Stimulated activated CD4-positive, alpha-beta T cell treated with anti-CD3 and anti-CD28 coated beads, Interleukin-15, amount 100 ng/mL, for 1 hour (primary cell): ENCODE measurements around the gene FPGS.

Experiments
- DNase-seq, 2 donors: peaks; one replicate each; pipeline ENCODE4 v3.0.0-alpha.2; 2020; ENCODE audit warnings: low read depth in 1 of 2, low spot score in 1 of 2

The FPGS gene

DNA sequence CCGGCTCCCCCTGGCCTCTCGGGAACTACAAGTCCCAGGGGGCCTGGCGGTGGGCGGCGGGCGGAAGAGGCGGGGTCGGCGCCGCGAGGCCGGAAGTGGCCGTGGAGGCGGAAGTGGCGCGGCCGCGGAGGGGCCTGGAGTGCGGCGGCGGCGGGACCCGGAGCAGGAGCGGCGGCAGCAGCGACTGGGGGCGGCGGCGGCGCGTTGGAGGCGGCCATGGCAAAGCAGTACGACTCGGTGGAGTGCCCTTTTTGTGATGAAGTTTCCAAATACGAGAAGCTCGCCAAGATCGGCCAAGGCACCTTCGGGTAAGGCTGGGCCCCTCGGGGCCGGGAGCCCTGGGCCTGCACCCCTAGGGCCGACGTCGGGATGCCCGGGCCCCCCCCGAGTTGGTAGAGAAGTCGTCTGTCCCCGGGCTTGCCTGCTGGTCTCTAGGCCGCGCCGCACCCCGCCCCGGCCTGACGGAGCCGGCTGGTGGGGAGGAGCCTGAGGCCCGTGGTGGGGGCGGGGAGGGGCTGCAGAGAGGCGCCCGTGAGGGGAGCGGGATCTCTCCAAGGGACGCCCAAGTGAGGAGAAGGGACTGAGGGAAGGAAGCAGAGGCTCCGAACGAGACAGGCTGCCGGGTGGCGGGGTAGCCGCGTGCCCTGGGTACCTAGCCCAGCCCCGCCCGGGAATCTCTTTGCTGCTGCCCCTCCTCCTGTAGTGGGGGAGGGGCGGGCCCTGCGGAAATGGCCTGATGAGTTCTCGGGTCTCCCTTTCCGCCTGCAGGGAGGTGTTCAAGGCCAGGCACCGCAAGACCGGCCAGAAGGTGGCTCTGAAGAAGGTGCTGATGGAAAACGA, 16.5 kb upstream of the FPGS start, which contains the start of gene CDK9:
Gene CDK9, plus strand, starts transcription at position 102 of the 840 bp plus-strand sequence. Its CDS starts 115 bp downstream, at position 217.
- peak; percentile 87 to 93 for DNase-seq

DNA sequence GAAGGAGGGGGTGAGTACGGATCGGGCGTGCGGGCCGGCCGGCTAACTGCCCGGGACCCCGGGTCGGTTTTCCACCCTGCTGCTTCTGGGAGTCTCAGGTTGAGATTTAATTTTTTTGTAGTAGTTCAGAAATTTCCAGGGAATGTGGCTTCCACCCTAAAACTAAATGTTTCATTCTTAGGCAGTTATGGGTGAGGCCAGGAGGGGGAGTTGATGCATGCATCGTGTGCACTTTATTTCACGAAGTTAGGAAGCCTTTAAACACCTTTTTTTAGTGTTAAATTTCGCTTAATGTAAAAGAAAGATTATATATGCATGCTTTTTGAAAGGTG, 15.9 kb upstream of the FPGS start:
- no peak for DNase-seq

DNA sequence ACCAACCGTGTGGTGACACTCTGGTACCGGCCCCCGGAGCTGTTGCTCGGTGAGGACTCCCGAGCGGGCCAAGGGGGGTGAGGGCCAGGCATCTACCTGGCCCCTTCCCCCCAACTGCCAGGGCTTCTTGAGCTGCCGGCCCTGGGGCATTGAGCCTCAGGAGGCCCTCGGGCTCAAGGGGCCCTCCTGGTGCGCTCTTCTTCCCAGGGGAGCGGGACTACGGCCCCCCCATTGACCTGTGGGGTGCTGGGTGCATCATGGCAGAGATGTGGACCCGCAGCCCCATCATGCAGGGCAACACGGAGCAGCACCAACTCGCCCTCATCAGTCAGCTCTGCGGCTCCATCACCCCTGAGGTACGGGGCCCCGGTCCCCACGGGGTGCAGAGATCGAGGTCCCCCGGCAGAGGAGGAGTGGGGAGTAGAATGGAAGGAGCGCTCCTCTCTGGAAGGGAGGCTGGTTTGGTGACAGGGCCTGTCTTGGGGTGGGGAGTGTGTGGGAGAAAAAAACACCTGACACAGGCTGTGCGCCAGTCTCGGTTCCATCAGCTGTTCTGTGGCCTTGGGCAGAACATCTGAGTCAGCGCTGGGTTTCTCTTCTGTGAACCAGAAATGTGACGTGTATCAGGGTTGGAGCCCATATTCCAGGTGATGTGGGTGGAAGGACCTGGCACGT, 14.2 kb upstream of the FPGS start:
- no peak for DNase-seq

DNA sequence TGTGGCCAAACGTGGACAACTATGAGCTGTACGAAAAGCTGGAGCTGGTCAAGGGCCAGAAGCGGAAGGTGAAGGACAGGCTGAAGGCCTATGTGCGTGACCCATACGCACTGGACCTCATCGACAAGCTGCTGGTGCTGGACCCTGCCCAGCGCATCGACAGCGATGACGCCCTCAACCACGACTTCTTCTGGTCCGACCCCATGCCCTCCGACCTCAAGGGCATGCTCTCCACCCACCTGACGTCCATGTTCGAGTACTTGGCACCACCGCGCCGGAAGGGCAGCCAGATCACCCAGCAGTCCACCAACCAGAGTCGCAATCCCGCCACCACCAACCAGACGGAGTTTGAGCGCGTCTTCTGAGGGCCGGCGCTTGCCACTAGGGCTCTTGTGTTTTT, 13.5 kb upstream of the FPGS start:
- no peak for DNase-seq

DNA sequence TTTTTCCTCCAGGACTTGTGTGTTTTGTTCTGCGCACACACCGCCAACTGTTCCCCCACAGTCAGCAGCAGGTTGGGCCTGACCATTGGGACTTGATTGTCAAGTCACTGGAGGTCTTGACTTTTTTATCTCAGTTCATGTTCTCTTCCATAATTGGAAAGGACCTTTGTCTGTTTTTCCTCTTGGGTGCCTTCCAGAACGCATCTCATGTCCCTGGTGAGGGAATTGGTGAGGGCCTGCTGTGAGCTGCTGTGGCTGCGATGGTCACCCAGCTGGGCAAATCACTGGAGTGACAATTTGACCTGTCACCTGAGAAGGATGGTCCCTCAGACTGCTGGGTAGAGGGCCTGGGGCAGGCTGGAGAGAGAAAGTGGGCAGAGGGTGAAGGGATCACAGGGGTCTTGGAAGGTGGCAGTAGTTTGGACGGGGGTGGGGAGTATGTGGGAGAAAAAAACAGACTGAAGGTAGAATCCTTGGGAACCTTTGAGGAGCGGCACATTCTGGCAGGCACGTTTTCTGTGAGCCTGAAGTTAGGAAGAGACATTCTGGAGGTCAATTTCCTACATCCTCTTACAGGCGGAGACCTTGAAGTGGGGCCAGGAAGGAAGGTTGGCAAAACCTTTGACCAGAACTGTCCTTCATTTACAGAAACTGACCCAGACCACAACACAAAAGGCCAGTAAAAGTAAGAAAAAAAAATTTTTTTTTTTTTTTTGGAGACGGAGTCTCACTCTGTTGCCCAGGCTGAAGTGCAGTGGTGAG, 12.4 kb upstream of the FPGS start:
- DNase-seq: no peak

DNA sequence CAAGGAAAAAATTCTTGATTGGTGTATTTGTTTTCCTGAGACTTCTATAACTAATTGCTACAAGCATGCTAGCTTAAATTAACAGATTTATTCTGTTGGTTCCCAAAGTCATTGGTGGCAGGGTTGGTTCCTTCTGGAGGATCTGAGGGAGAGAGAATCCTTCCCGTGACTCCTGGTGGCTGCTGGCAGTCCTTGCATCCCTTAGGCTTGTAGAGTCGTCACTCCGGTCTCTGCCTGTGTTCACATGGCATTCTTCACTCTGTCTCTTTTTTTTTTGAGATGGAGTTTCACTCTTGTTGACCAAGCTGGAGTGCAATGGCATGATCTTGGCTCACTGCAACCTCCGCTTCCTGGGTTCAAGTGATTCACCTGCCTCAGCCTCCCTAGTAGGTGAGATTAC, 11.6 kb upstream of the FPGS start:
- no peak for DNase-seq

DNA sequence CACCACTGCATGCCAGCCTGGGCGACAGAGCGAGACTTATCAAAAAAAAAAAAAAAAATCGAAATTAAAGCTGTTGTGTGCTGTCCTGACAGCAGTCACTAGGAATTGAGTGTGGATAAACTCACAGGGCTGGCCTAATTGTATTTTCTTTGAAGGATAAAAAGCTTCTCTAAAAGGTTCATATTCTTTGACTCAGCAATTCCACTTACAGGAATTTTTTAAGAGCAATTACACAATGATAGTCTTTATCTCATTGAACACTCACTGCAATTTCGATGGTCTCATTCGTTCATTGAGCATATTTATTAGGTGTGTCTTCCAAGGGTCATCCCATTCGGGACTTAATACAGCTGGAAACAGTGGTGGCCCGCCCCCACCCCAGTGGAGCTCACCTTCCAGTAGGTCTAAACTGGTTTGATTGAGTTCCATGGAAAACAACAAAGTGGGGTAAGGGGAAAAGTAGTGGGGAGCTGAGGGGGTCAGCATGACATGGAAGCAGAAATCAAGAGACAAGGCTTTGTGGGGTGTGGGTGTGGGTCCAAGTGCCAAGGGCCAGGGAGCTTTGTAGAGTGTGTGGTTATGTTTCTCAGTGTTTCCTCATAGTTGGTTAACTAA, 10.2 kb upstream of the FPGS start:
- no peak for DNase-seq

DNA sequence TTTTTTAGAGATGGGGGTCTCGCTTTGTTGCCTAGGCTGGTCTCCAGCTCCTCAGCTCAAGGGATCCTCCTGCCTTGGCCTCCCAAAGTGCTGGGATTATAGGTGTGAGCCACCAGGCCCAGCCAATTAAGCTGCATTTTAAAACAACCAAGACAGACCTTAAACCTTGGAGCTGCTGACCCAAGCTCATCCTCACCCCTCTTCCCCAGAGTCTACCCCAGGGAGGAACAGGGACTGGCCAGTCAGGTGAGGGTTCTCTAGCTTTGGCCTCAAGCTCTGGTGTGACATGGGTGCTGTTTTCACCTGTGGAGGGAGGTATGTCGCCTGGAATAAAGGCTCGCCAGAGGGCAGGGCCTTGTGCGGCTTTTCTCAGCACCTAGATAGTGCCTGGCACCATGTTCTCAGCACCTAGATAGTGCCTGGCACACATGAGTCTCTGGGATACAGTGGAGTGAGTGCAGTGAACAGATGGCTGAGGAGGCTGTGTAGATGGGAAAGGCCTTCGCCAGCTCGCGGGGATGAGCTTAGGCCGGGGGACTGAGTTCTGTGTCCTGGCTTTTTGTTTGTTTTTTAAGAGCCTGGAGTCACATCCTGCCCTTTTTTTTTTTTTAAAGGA, 9.5 kb upstream of the FPGS start:
- DNase-seq: no peak

DNA sequence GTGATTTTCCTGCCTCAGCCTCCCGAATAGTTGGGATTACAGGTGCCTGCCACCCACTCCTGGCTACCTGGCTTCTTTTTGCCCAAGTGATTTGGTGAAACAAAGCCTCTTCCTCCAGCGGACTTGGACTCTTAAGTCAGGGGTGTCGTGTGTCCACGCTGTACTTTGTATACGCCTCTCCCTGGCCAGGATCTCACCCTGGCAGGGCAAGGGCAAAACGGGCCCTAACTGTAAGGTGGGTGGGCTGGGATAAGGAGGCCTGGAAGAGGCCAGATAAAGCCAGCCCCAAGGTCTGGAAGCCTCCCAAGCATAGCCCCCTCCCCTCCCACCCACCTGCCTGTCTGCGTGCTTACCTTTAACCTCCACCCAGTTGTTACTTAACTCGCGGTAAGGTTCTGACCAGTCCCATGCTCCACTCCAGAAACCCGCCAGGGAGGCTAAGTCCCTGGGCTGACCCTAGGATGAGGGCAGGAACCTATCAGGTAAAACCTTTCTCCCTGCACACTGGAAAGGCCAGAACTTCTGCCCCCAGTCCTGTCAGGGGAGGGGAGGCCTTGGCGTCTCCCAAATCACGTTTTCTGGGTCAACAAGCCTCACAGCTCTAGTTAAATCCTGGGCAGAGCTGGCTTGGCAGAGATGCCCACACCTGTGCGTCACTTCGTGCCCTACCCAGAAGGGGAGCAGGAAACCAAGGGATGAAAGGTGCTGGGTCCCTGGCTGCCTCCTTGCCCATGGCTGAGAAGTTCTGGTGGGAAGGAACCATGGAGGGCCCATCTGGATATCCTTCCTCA, 8.5 kb upstream of the FPGS start:
- no peak for DNase-seq

DNA sequence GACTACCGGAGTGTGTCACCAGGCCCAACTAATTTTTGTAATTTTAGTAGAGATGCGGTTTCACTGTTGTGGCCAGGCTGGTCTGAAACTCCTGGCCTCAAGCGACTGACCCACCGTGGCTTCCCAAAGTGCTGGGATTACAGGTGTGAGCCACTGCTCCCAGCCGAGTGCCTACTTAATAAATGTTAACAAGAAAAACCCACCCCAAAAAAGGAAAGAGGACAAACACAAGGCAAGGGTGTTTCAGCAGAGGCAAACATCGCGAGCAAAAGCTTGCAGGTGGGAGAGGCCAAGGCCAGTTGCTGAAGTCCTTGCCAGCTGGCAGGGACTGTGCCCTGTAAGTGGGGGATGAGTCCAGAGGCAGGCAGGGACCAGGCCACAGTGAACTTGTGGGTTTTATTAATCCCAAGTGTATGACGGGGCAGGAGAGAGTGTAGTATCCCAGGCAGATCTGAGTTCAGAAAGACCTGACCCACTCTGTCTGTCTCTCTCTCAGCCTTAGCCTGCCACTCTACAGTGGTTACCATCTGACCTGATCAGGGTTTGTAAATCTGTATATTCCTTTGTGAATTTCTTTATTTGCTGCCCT, 6.4 kb upstream of the FPGS start:
- no peak for DNase-seq

DNA sequence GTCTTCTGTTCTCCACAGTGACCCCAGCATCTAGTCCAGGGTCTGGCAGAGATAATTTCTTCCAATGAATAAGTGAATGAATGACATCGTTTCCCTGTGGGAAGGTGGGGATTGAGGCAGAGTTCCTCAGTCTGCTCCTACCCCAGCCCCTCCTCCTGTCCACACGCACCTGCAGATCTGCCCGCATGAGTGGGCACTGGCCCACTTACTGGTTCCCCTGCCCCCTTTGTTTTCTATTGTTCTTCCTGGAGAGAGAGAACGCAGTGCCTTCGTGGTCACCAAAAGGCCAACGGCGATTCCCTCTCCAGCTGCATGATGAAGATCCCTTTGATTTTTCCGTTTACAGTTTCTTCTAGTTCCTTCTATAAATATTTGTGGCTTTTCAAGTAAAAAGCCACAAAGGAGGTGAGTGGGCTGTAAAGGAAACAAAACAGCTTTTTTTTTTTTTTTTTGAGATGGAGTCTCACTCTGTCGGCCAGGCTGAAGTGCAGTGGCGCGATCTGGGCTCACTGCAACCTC, 5.8 kb upstream of the FPGS start:
- DNase-seq: no peak

DNA sequence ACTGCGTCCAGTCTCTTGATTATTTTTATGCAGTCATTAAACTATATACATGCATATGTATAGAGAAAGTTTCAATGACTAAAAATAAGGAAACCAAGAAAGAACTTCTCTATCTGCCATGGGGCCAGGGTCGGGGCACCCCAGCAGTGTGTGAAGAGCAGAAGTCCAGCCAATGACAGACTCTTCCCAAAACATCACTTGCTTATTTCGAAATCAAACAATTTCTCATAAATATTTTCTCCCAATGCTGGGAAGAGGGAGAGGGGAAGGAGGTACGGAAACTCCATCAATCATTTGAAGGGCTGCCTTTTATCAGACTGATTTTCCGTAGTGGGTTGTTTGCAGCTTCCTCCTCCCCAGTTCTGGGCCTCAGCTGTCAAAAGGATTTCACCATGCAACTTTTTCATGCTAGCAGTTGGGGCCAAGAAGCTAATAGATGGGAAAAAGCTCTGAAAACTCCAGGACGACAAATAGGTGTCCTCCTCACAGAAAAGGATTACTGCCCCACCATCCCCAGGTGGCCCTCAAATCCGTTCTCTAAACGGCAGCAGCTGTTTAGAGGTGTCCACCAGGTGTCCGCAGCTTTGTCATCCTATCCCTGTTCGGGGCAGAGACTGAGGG, 617 bp upstream of the FPGS start:
- no peak for DNase-seq

DNA sequence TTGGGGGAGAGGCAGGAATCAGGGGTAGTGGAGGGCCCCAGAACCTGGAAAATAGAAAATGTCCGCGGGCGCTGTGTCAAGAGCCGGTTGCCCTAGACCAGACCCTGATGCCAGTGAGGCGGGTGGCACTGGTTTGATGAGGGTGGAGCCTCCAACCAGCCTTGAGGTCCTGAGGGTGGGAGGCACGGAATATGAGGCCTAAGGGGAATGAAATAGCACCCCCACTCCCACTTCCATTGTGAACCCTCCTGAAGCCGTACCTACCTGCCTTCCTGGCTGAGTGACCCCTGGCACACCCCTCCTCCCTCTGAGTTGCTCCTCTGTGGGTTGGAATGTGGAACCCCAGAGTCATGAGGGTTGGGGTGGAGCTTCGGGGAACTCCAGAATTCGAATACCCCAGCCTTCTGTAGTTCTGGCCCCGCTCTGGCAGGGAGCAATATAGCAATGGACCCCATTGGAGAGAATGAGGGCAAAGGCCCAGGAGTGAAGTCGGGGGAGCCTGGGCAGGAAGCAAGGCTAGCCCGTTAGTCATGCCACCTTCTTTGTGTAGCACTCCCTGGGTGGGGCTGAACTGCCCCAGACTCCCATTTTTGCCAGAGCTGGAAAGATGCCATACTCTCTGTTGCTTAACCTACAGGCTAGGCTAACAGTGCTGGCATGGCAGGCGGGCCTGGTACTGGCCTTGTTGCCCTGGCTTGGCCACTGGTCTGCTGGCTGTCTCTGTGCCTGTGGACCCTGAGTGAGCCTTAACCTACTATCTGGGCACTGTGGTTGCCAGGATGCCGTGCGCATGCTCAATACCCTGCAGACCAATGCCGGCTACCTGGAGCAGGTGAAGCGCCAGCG, 1.0 kb downstream of the FPGS start:
- no peak for DNase-seq

DNA sequence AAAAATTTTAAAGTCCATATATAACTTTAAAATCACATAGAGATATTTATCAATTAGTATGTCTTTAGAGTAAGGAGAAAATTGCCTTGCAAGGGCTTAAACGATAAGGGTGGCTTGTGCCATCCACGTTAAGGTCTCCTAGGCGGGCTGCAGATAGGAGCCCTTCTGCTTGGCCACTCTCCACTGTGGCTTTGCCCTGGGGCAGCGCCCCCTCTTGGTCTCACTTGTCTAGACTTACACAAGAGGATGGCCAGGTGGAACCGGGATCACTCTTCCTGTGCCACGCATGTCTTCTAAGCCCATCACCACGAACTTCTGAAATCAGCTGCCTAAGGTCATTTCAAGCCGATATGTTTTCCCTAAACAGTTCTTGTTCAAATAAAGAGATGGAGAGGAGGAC, 2.9 kb downstream of the FPGS start:
- DNase-seq: no peak

DNA sequence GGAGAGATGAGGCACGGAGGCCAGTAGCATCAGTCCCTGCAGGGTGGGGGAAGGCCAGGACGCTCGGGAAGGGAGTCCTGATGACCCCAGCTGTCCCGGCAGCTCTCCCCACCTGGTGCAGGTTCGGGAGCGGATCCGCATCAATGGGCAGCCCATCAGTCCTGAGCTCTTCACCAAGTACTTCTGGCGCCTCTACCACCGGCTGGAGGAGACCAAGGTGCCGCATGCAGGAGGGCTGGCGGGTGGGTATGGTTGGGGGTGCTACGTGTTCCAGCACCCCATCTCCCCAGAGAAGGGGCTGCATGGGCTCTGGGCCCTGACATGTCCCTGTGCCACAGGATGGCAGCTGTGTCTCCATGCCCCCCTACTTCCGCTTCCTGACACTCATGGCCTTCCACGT, 4.2 kb downstream of the FPGS start:
- DNase-seq: no peak

DNA sequence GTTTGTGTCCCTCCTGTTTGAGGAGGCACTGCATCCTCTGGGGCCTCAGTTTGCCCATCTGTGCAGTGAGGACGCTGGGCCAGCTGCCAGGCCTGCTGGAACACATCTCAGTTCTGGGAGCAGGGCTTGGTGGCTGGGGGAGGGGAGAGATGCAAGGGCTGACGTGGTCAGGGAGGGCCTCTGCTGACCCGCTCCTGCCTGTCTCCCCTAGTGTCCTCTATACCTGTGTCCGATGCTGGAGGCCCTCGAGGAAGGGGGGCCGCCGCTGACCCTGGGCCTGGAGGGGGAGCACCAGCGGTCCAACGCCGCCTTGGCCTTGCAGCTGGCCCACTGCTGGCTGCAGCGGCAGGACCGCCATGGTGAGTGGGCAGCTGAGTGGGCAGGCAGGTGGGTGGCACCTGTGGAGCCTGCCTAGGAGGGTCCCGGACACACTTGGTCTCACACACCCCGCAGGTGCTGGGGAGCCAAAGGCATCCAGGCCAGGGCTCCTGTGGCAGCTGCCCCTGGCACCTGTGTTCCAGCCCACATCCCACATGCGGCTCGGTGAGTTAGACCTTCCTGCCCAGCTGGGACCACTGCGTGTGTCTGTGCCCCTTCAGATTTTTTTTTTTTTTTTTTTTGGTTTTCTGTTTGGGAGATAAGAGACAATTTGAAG, 5.8 kb downstream of the FPGS start:
- DNase-seq: no peak

DNA sequence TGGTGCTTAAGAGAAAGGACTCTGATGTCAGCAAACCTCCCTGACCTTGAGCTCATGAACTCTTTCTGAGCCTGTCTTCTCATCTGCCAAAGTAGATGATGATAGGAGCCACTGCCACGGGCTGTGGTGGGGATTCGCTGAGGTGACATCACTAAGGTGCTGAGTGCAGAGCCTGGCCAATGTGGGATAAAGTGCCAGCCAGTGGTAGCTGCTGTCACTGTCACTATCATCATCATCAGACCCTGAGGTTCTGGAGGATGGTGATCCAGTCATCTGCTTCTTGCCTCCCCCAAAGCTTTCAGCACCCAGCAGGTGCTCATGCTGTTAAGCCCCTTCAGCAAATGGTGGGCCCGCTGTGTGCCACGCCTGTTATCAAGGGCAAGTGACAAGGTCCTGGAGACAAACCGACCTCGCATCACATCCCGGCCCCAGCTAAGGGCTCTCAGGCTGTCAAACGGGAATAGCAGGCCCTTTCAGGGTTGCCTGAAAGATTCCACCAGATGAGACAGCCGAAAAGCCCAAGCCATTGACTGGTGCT, 6.4 kb downstream of the FPGS start:
- no peak for DNase-seq
